OCI-M2 (cell line): ENCODE measurements around the gene SLC16A8.
"Not testable (repeated sequence)": the region's sequence is repeated elsewhere in the genome, so short reads cannot be mapped to it uniquely, and the experiment has no call there.

ENCODE experiments used
- DNase-seq: peaks from one replicate; lab custom pipeline; 2025; ENCODE audit not compliant: unreplicated experiment; lab: John Stamatoyannopoulos, UW

SLC16A8 gene, protein sequence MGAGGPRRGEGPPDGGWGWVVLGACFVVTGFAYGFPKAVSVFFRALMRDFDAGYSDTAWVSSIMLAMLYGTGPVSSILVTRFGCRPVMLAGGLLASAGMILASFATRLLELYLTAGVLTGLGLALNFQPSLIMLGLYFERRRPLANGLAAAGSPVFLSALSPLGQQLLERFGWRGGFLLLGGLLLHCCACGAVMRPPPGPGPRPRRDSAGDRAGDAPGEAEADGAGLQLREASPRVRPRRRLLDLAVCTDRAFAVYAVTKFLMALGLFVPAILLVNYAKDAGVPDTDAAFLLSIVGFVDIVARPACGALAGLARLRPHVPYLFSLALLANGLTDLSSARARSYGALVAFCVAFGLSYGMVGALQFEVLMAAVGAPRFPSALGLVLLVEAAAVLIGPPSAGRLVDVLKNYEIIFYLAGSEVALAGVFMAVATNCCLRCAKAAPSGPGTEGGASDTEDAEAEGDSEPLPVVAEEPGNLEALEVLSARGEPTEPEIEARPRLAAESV

DNA sequence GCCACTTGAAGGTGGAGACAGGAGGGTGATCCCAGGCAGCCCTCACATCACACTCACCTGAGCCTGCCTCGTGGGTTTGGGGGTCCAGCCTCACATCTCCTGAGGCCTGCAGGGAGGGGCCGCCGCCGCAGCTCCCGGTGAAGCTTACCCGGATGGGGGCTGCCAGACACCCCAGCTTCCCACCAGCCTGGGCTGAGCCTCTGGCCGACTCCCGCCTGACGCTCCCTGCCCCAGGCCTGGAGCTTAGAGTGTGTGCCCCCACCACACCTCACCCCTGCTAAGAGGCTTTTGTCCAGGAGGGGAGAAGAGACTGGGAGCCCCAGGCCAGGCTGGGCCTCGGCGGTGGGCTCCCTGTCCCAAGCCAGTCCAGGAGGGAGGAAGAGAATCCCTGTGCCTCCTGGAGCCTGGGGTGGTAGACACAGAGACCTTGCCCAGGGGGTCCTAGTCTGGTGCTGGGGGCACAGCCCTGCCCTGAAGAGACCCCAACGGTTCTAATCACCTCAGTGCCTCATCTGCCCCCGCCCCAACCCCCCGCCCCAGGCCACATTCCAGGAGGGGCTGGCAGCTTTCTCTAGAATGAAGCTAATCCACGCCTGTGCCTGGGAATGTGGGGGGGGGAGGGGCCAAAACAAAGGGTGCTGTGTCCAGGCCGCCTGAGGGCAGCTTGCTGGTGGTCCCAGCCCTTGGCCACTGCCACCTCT is at the start of gene SLC16A8:
TSS of gene SLC16A8 (minus strand) at position 254 of the 701 bp plus-strand sequence. CDS start 1,311 bp downstream, outside the sequence.
- DNase-seq: no peak

DNA sequence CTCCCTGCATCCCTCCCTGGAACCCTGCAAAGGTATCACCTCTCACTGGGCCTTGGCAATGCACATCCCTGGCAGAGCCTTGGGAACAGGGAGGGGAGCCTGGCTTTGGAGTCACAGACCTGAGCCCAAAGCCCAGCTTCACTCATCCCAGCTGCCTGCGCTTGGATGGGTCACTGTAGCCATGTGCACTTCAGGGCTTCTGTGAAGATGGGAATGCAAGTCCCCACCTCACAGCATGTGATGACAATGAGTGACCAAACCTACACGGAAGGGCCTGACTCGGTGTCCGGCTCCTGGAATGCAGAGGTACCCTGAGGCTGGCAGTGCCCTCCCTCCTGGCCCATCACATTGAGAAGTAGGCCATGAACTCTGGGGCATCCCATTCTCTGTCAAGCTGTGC is 49.3 kb upstream of the SLC16A8 start:
- DNase-seq: no peak

DNA sequence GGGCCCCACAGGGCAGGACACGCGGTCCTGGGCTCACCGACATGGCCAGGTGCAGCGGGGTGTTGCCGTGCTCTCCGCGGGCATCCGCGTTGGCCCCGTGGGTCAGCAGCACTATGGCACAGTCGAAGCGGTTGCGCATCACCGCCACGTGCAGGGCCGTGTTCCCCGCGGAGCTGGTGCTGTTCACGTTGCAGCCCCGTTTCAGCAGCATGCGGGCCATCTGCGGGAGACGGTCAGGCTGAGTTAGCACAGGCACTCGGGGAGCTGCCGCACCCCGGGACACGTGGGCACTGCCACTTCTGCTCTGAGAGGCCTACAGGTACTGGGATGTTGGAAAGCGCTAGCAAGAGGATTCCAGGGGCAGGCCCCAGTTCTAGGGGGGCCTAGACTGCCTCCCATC is 48.8 kb upstream of the SLC16A8 start:
- DNase-seq: no peak

DNA sequence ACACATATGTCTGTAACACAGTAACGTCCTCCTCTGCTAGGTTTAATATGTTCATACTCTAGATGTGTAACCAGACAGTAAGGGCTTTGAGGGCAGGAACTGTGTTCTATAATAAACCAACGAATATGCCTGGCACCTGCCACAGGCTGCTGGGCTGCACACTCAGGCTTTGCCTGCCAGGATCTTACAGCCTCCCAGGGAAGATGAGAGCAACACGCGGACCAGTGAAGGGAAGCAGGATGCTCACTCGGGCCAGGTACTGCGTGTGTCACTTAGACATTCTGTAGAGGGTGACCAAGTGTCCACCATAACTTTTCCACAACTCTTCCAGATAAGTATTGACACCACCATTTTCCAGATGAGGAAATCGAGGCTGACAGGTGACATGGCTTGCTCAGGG is 48.2 kb upstream of the SLC16A8 start:
- no peak for DNase-seq

DNA sequence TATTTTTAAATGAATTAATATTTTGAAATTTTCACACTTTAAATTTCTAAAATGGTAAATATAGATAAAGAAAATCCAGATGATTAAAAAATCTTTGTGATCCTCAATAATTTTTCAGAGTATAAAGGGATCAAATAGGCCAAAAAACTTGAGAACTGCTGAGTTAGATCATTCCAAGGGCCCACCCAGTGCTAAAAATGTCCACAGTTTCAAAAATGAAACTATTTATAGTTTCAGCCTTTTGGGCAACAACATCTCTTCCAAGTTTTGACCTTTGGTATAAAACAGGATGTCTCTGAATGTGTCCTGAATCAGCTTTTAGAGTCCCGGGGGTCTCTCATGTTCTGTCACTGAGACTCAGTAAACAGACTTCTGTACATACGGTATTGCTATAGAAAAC is 47.4 kb upstream of the SLC16A8 start:
- DNase-seq: no peak

DNA sequence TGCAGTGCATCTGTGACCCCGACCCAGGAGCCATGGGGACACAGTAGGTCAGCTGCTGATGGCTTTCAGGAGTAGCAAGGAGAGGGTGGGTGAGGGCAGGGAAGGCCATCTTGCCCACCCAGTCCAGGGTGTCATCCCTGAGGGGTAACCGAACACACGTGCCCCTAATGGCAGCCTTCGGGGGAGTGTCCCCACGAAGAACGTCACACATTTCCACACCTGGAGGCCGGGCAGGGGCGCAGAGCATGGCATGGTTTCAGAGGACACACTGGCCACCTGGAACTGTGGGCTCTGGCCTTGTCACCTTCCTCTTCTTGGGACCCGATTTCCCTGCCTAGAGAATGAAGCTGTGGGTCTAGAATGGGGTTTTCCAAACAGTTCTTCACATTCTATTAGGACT is 45.9 kb upstream of the SLC16A8 start:
- no peak for DNase-seq

DNA sequence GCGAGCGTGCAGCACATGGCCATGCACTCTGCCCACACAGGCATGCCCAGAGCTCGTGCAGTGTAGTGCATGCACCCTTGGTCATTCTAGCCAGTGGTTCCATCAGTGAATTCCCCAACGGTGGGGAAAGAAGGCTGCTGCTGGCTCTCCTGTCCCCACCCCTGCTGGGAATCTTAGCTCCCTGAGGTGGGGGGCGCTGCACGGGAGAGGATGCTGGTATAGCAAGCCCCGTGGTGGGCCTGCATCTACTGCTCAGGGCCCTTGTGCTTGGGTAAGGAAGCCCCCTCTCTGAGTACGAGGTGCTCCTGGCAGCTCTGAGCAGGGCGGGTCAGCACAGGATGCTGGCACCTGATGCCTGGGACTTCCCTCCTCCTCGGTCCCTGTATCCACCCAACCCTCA is 45.0 kb upstream of the SLC16A8 start:
- no peak for DNase-seq

DNA sequence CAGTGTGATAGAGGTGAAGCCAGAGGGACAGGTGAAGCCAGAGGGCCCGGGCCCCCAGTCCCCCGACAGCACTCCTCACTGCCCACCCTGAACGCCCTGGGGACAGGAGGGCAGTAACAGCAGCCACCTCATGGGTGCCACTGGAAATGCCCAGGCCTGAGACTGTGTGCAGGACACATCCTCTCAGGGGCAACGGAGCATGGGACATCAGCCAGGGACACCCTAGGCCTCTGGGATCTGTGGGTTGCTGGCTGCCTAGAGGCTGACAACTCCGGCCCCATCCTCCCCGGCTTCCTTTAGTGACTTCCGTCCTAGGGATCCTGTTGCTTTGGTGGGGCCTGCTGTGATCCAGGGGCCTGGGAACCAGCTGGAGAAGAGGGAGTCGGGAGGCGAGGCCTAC is 43.9 kb upstream of the SLC16A8 start:
- DNase-seq: no peak

DNA sequence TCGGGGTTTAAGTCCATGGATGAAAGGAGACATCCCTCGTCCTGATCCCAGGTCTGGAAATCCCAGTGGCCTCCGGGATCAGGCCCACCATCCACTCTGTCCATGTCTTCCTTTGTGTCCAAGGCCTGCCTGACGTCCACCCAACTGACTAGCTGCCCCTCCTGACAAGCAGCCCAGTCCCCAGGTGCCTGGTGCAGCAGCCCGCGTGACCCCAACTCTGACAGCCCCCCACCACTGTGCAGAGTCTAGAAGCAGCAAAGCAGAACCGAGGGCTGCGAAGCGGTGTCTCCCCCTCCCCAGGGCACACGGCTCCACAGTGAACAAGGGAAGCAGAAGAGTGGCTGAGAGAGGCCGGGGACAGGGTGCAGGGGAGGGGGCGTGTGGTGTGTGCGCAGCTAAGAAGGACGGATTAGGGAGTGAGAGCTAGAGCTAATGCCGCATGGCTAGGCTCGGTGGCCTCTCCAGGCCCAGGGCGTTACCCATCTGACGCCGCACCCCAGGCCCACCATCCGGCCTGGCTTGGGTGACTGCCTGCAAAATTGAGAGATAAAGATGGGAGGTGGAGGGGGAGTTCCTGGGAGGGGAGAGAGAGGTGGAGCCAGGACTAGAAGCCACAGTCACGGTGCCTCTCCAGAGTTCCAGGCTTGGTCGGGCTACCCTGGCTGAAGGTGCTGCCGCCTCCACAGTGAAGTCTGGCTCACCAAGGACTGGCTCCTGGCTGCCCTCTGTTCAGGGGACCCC is 43.1 kb upstream of the SLC16A8 start:
- DNase-seq: no peak

DNA sequence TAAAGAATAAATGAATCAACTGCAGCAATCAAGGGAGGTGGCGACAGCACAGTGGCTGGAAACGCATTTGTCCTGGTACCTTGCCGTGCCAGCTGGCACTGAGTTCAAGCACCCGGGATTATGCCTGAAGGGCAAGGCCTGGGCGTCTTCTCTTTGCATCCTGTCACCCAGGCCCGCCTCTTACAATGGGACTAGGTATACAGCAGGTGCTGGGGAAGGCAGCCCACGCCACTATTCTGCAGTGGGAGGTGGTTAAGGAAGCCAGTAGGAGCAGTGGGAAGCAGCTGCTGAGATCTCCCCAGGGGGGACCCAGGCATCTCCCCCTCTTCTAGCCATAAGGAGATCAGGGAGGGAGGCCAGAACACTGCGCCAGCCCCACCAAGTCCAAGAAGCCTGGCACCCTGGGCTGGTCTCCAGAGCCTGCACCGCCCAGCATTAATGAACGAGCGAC is 41.8 kb upstream of the SLC16A8 start:
- DNase-seq: no peak

DNA sequence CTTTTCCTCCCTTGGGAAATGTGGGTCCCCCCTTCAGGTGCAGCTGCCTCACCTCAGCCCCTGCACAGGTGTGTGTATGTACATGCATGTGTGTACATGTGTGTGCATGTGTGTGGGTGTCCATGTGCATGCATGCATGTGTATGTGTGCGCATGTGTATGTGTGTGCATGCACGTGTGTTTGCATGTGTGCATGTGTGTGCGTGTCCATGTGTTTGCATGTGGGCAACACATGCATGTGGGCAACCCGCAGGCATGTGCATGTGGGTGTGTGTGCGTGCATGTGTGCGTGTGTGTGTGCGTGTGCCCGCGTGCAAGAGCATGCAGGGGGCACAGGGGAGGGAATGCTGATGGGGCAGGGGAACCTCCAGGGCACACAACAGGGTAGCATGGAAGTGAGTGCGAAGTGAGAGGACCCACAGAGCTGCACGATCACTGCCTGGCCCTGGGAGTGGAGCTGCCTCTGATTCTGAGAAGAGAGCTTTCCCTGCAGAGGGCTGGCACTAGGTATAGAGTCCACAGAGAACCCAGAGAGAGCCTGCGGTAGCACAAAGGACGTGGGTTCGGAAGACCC is 41.1 kb upstream of the SLC16A8 start:
- DNase-seq: no peak

DNA sequence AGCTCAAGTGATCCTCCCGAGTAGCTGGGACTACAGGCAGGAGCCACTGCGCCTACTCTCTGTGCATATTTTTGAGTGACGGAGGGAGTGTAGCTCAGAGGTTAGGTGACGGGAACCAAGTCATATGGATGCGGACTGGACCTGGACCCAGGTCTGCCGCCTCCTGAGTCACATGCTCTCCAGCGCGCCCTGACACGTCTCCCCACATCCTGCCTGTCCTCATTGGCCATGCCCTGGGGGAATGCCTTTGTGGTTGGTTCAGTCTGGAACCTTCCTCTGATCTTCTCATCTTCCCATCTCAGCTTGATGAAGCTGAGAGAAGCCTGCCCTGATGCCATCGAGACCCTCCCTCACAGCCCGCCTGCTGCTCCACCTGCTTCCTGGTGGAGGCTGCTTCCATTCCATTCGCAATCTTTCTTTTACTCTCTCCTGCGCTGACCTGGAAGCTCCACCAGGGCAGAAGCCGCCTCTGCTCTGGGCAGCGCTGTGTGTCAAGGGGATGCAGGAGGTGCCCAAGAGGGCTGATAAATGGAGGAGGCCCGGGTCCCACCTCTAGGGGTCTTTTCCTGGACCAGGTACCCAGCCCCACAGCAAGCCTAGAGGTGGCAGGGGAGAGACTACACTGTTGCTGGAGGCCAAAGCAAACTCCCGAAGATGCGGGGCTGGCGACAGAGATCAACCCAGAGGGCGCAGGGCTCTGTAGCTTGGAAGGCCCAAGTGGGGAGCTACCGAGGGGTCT is 40.4 kb upstream of the SLC16A8 start:
- DNase-seq: no peak

DNA sequence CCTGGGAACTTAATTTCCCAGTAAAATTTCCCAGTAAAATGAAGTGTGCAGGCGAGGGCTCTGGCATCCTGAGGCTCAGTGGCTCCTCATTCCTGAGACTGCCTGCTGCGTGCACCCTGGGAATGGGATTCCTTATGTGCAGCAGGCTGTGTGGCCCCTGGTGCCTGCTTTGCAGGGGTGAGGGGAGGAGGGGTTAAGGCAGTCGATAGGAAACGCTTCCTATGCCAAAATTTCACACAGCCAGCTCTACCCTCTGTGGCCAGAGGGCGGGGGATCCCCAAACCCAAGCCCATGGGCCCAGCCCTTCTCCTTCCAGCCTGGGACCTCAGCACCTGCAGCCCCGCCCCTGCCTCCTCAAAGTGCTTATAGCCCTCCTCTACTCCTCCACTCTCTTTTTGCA is 38.6 kb upstream of the SLC16A8 start:
- DNase-seq: no peak

DNA sequence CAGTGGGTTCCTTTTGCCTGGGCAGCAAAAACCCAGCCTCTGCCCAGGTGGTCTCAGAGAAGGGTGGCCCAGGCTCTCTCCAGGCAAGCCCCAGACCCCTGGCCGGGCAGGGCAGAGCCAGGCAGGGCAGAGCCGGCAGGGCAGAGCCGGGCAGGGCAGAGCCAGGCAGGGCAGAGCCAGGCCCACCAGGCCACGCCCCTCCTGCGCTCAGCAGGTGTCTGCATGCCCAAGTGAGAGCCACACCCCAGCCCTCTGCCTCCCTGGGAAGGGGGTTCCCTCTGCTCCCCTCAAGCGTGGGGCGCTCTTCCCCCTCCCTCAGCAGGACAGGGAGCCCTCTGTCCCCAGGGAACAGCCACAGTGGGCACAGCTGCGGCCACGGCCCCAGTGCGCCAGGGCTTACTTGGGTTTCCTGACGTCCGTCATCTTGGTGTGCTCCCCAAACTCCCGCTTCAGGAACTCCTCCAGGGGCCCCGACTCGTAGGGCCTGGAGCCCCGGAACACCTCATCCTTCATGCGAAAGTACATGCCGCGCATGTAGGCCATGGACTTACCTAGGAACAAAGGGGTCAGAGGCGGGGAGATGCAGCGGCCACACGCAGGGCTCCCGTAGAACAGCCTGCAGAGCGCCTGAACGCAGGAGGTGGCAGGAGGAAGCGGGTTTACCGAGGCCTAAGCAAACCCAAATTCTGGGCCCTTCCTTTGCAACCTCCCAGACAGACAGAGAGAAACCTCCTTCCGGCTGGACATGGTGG is 36.6 kb upstream of the SLC16A8 start:
- no peak for DNase-seq

DNA sequence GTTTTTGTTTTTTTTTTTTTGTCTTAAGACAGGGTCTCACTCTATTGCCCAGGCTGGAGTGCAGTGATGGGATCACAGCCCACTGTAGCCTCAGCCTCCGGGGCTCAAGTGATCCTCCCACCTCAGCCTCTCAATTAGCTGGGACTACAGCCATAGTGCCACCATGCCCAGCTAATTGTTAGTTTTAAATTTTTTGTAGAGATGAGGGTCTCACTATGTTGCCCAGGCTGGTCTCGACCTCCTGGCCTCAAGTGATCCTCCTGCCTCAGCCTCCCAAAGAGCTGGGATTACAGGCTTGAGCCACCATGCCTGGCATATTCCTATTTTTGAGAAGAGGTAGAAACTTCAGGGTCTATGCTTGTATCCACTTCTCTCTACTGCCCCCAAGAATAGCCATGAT is 34.8 kb upstream of the SLC16A8 start:
- not testable (repeated sequence) for DNase-seq

DNA sequence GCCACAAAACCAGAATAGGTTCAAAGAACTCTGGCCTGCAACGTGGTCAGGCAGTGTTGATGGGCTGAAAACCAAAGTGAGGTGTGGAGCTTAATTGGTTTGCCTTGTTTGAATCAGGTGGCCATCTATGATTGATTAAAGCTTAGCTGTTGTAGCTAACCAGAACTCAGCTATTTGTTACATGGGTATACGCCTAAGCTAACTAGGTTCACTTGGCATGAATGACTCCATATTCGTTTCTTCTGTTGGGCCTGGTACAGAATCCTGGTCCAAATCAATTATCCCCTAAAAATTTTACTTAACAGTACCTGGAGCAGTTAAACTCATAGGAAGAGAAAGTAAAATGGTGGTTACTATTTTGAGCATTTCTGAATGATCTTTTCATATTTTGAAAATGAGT is 34.2 kb upstream of the SLC16A8 start:
- no peak for DNase-seq

DNA sequence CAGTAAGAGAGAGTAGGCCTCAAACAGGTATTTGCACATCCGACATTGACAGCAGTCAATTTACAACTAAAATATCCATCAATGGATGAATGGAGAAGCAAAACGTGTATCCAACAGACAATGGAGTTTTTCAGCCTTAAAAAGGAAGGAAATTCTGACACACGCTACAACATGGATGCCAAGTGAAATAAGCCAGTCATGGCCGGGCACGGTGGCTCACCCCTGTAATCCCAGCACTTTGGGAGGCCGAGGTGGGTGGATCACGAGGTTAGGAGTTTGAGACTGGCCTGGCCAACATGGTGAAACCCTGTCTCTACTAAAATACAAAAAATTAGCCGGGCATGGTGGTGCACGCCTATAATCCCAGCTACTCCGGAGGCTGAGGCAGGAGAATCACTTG is 33.6 kb upstream of the SLC16A8 start:
- not testable (repeated sequence) for DNase-seq

DNA sequence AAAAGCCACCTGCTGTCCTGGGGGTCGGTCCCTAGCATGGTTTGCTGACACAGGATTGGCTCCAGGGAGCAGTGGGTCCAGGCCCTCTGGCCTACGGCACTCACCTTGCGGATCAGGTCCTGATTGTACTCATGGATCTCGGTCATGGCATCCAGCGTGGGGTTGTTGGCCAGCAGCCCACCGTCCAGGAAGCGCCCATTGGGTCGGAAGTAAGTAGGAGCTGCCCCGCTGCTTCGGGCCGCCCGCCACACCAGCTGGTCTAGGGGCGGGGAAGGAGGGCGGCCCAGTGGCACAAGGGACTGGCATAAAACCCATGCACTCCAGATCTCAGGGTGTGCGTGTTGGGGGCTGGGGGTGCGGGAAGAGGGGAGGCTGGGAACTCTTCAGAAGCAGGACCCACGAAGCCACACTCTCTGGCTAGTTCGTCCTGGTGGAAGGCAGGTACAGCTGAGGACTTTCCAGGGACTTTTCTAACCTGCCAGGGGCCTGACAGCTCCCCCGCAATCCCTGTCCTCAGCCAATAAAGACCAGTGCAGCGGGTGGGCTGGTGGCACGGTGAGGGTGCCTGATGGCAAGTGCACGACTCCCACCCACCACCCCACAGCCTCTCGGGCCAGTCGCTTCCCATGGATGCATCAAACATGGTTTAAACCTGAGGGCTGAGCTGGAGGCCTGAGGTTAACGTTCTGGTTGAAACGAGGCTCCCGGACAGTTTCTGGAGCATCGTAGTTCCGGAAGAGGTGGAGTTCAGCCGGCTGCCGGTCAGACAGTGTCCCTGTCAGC is 31.6 kb upstream of the SLC16A8 start:
- DNase-seq: no peak
